ENCODE measurements around the gene GPR84.
A peak's percentile ranks its signal among the peaks of the same experiment; 100 is the strongest.

Gene GPR84

DNA sequence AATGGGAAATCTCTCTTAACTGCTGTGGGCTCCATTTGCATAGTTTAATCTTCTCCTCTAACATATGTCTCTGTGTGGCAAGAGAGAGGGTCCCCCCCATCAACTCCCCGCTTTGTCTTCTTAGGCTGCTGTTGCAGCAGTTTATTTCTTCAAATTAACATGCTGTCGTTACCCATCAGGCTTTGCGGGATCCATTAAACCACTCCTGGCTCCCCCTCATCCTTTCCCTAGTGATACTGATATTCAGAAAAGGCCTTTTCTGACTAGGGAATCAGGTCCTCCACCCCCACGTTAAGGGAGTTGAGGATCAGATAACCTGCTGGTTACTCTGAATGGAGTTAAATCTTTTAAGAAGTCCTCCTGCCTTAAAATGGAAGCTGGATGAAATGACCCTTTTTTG, 15.2 kb downstream of the GPR84 start:
- H3K27ac ChIP-seq (replicated peaks; ENCODE audit: low read length) = peak overlapping the region; percentile 99
- no peaks in the 10 kb centered on the region for H3K9me3 ChIP-seq (replicated peaks in 1 of 2; ENCODE audit: control insufficient read depth in 2 of 2, insufficient read depth in 1 of 2, low read depth in 1 of 2, low read length in 2 of 2)
- no peak overlapping the region for H4K8ac ChIP-seq (ENCODE audit: low read depth, low read length)
- peak overlapping the region; percentile 2 for H3K18ac ChIP-seq (ENCODE audit: low read length)
- H2BK120ac ChIP-seq (ENCODE audit: low read depth, low read length) = no peak overlapping the region
- H3K14ac ChIP-seq (ENCODE audit: low read length) = no peak overlapping the region
- no peak overlapping the region for H2BK12ac ChIP-seq (ENCODE audit: low read length)
- no CpG with 5 or more reads among the region's 4 CpGs for WGBS, 2 donors (ENCODE audit: extremely low coverage in 2 of 2, insufficient read length in 2 of 2, insufficient replicate concordance in 1 of 2)
- H3K4ac ChIP-seq (ENCODE audit: low read length) = no peak overlapping the region
- H2BK5ac ChIP-seq (ENCODE audit: low read length) = no peak overlapping the region
- H3K4me1 ChIP-seq (ENCODE audit: control insufficient read depth in 2 of 2, insufficient read depth in 1 of 2, low read depth in 1 of 2, low read length in 2 of 2) = peaks cover 39 to 41% of the 10 kb centered on the region in 2 donors
- no peak overlapping the region for H3K4me3 ChIP-seq (ENCODE audit: low read length in 2 of 2)
- no peak overlapping the region for H2AK5ac ChIP-seq (ENCODE audit: low read depth, low read length)
- no peak overlapping the region for H2AFZ ChIP-seq (ENCODE audit: low read length)
- DNase-seq (ENCODE audit: low spot score) = no peak
- no peak overlapping the region for H3K23ac ChIP-seq (ENCODE audit: low read depth, low read length, poor library complexity)
- no peak overlapping the region for H3K9ac ChIP-seq (ENCODE audit: low read depth, low read length, poor library complexity)
- H3K79me1 ChIP-seq (ENCODE audit: low read depth, low read length) = no peaks in the 10 kb centered on the region
- H3K27me3 ChIP-seq (ENCODE audit: control insufficient read depth in 3 of 3, insufficient read depth in 3 of 3, low read depth in 1 of 3, low read length in 3 of 3) = no peaks in the 10 kb centered on the region
- H4K91ac ChIP-seq (ENCODE audit: low read depth, low read length, poor library complexity) = no peak overlapping the region
- H3K4me2 ChIP-seq (ENCODE audit: insufficient read depth, low read length, poor library complexity, severe bottlenecking) = no peak overlapping the region
- H3K36me3 ChIP-seq (replicated peaks in 1 of 2; ENCODE audit: control insufficient read depth in 2 of 2, insufficient read depth in 2 of 2, low read length in 2 of 2) = peaks cover 9 to 66% of the 10 kb centered on the region in 2 donors
- no peak overlapping the region for H2BK15ac ChIP-seq (ENCODE audit: low read length)

DNA sequence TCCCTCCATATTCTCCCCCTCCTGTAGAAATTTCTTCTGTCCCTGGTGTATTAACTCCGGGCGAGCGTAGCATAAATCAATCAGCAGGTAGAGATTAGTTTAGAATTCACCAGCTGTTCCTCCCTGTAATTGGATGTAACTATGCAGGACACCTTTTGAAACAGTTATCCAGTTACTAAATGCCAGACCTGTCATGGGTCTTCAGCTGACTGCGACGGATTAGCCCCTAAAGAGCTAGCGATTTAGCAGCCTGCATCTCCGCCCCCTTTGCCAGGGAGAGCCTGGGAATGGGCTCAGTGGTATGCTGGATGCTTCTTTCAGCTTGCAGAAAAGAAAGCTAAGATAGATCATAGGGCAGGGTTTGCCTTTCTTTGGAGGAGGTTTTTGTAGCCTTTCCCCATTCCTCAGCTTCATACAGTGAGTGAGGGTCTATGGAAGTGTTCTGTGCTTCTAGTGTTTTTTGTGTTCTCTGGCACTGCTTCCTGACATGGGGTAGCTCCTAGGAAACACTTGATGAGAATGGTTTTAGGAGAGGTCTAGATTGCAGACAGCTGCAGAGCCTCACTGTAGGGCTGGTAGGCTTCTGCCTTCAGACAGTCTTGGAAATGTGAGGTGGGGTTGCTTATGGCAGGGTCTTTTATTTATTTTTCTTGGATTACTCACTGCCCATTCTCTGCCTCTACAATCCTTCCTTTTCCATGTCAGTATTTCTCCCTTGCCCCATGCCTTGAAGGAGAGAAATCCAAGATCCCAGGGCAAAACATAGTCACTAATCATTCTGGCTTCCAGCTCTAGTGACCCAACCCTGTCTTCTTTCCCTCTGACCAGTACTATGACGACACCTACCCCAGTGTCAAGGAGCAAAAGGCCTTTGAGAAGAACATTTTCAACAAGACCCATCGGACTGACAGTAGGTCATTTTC, 22.6 kb downstream of the GPR84 start:
- no peak overlapping the region for H2AFZ ChIP-seq (ENCODE audit: low read length)
- H3K23ac ChIP-seq (ENCODE audit: low read depth, low read length, poor library complexity) = no peak overlapping the region
- H2BK15ac ChIP-seq (ENCODE audit: low read length) = no peak overlapping the region
- H2BK5ac ChIP-seq (ENCODE audit: low read length) = no peak overlapping the region
- H3K4me2 ChIP-seq (ENCODE audit: insufficient read depth, low read length, poor library complexity, severe bottlenecking) = peak overlapping the region; percentile 41
- DNase-seq (ENCODE audit: low spot score) = peak; percentile 65
- no peak overlapping the region for H3K4ac ChIP-seq (ENCODE audit: low read length)
- H3K9me3 ChIP-seq (replicated peaks in 1 of 2; ENCODE audit: control insufficient read depth in 2 of 2, insufficient read depth in 1 of 2, low read depth in 1 of 2, low read length in 2 of 2) = no peaks in the 10 kb centered on the region
- peak overlapping the region; percentile 97 for H3K27ac ChIP-seq (replicated peaks; ENCODE audit: low read length)
- H3K4me1 ChIP-seq (ENCODE audit: control insufficient read depth in 2 of 2, insufficient read depth in 1 of 2, low read depth in 1 of 2, low read length in 2 of 2) = peaks cover 11 to 32% of the 10 kb centered on the region in 2 donors
- H3K9ac ChIP-seq (ENCODE audit: low read depth, low read length, poor library complexity) = no peak overlapping the region
- no CpG with 5 or more reads among the region's 9 CpGs for WGBS, 2 donors (ENCODE audit: extremely low coverage in 2 of 2, insufficient read length in 2 of 2, insufficient replicate concordance in 1 of 2)
- H3K27me3 ChIP-seq (ENCODE audit: control insufficient read depth in 3 of 3, insufficient read depth in 3 of 3, low read depth in 1 of 3, low read length in 3 of 3) = no peaks in the 10 kb centered on the region
- H2BK12ac ChIP-seq (ENCODE audit: low read length) = no peak overlapping the region
- no peak overlapping the region for H2BK120ac ChIP-seq (ENCODE audit: low read depth, low read length)
- H4K8ac ChIP-seq (ENCODE audit: low read depth, low read length) = no peak overlapping the region
- H2AK5ac ChIP-seq (ENCODE audit: low read depth, low read length) = no peak overlapping the region
- peak overlapping the region; percentile 15 for H3K18ac ChIP-seq (ENCODE audit: low read length)
- no peak overlapping the region for H4K91ac ChIP-seq (ENCODE audit: low read depth, low read length, poor library complexity)
- no peak overlapping the region for H3K4me3 ChIP-seq (ENCODE audit: low read length in 2 of 2)
- H3K79me1 ChIP-seq (ENCODE audit: low read depth, low read length) = no peaks in the 10 kb centered on the region
- H3K36me3 ChIP-seq (replicated peaks in 1 of 2; ENCODE audit: control insufficient read depth in 2 of 2, insufficient read depth in 2 of 2, low read length in 2 of 2) = peaks cover 7 to 67% of the 10 kb centered on the region in 2 donors
- H3K14ac ChIP-seq (ENCODE audit: low read length) = no peak overlapping the region

DNA sequence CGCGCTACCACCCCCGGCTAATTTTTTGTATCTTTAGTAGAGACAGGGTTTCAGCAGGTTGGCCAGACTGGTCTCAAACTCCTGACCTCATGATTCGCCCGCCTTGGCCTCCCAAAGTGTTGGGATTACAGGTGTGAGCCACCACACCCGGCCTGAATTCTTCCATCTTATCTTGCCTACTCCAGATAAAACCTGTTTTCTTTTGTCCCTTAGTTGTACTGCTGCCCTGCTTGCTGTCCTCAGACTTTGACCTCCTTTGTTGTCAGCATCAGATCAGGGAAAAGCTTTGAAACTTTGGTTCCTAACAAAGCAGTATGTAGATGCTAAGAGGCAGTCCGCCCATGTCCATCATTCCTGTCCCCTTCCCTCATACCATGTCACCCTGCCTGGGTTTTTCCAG, 23.4 kb downstream of the GPR84 start:
- no CpG with 5 or more reads among the region's 7 CpGs for WGBS, 2 donors (ENCODE audit: extremely low coverage in 2 of 2, insufficient read length in 2 of 2, insufficient replicate concordance in 1 of 2)
- Histone ChIP-seq H2BK12ac (ENCODE audit: low read length) (no peak overlapping the region), H4K91ac (ENCODE audit: low read depth, low read length, poor library complexity) (no peak overlapping the region), H3K18ac (ENCODE audit: low read length) (no peak overlapping the region), H3K4me2 (ENCODE audit: insufficient read depth, low read length, poor library complexity, severe bottlenecking) (no peak overlapping the region), H2AK5ac (ENCODE audit: low read depth, low read length) (no peak overlapping the region), H3K9me3 (replicated peaks in 1 of 2; ENCODE audit: control insufficient read depth in 2 of 2, insufficient read depth in 1 of 2, low read depth in 1 of 2, low read length in 2 of 2) (no peaks in the 10 kb centered on the region), H3K27me3 (ENCODE audit: control insufficient read depth in 3 of 3, insufficient read depth in 3 of 3, low read depth in 1 of 3, low read length in 3 of 3) (no peaks in the 10 kb centered on the region), H2BK120ac (ENCODE audit: low read depth, low read length) (no peak overlapping the region), H3K9ac (ENCODE audit: low read depth, low read length, poor library complexity) (no peak overlapping the region), H3K79me1 (ENCODE audit: low read depth, low read length) (no peaks in the 10 kb centered on the region), H3K4me3 (ENCODE audit: low read length in 2 of 2) (no peak overlapping the region), H2BK15ac (ENCODE audit: low read length) (no peak overlapping the region), H4K8ac (ENCODE audit: low read depth, low read length) (no peak overlapping the region), H3K23ac (ENCODE audit: low read depth, low read length, poor library complexity) (no peak overlapping the region), H2AFZ (ENCODE audit: low read length) (no peak overlapping the region), H3K27ac (replicated peaks; ENCODE audit: low read length) (peak overlapping the region; percentile 97), H3K4me1 (ENCODE audit: control insufficient read depth in 2 of 2, insufficient read depth in 1 of 2, low read depth in 1 of 2, low read length in 2 of 2) (peaks cover 11 to 32% of the 10 kb centered on the region in 2 donors), H3K36me3 (replicated peaks in 1 of 2; ENCODE audit: control insufficient read depth in 2 of 2, insufficient read depth in 2 of 2, low read length in 2 of 2) (peaks cover 7 to 60% of the 10 kb centered on the region in 2 donors), H3K14ac (ENCODE audit: low read length) (no peak overlapping the region), H2BK5ac (ENCODE audit: low read length) (no peak overlapping the region), H3K4ac (ENCODE audit: low read length) (no peak overlapping the region)
- no peak for DNase-seq (ENCODE audit: low spot score)

GRCh38 chr12:54338698-54339296, 25.5 kb downstream of the GPR84 start:
- Histone ChIP-seq H3K9me3 (replicated peaks in 1 of 2; ENCODE audit: control insufficient read depth in 2 of 2, insufficient read depth in 1 of 2, low read depth in 1 of 2, low read length in 2 of 2) (no peaks in the 10 kb centered on the region), H4K8ac (ENCODE audit: low read depth, low read length) (no peak overlapping the region), H3K14ac (ENCODE audit: low read length) (no peak overlapping the region), H2AK5ac (ENCODE audit: low read depth, low read length) (no peak overlapping the region), H3K23ac (ENCODE audit: low read depth, low read length, poor library complexity) (no peak overlapping the region), H3K4ac (ENCODE audit: low read length) (no peak overlapping the region), H4K91ac (ENCODE audit: low read depth, low read length, poor library complexity) (no peak overlapping the region), H2AFZ (ENCODE audit: low read length) (no peak overlapping the region), H3K4me2 (ENCODE audit: insufficient read depth, low read length, poor library complexity, severe bottlenecking) (no peak overlapping the region), H2BK5ac (ENCODE audit: low read length) (no peak overlapping the region), H2BK15ac (ENCODE audit: low read length) (no peak overlapping the region), H3K9ac (ENCODE audit: low read depth, low read length, poor library complexity) (no peak overlapping the region), H2BK12ac (ENCODE audit: low read length) (no peak overlapping the region), H3K4me1 (ENCODE audit: control insufficient read depth in 2 of 2, insufficient read depth in 1 of 2, low read depth in 1 of 2, low read length in 2 of 2) (peaks cover 11 to 32% of the 10 kb centered on the region in 2 donors), H3K79me1 (ENCODE audit: low read depth, low read length) (no peaks in the 10 kb centered on the region), H3K36me3 (replicated peaks in 1 of 2; ENCODE audit: control insufficient read depth in 2 of 2, insufficient read depth in 2 of 2, low read length in 2 of 2) (peaks cover 2 to 46% of the 10 kb centered on the region in 2 donors), H2BK120ac (ENCODE audit: low read depth, low read length) (no peak overlapping the region), H3K27me3 (ENCODE audit: control insufficient read depth in 3 of 3, insufficient read depth in 3 of 3, low read depth in 1 of 3, low read length in 3 of 3) (no peaks in the 10 kb centered on the region), H3K27ac (replicated peaks; ENCODE audit: low read length) (no peak overlapping the region), H3K4me3 (ENCODE audit: low read length in 2 of 2) (no peak overlapping the region), H3K18ac (ENCODE audit: low read length) (peak overlapping the region; percentile 60)
- no CpG with 5 or more reads among the region's 4 CpGs for WGBS, 2 donors (ENCODE audit: extremely low coverage in 2 of 2, insufficient read length in 2 of 2, insufficient replicate concordance in 1 of 2)
- DNase-seq (ENCODE audit: low spot score) = no peak
